Coronary artery (tissue), 2 donors: ENCODE results near the gene FGF16.

ENCODE experiments used
- DNase-seq: peaks from one replicate; pipeline ENCODE4 v3.0.0-alpha.2; 2017; ENCODE audit warnings: low spot score
- H3K27ac ChIP-seq, 2 donors: fragments of 200-600 bp; sonication (generic); one replicate each; pipeline ENCODE4 v1.5.1; 2016 to 2019
- H3K4me3 ChIP-seq: fragments of 200-600 bp; sonication (generic); 2 replicates; pipeline ENCODE4 v1.5.1; 2016; ENCODE audit warnings: mild to moderate bottlenecking, moderate library complexity
- CTCF ChIP-seq: fragments of 200-600 bp; sonication (generic); IDR thresholded peaks from one replicate; pipeline ENCODE4 v1.5.1; 2019; ENCODE audit warnings: antibody characterized with exemption

The FGF16 gene

GRCh38 chrX:77444075-77444474, 3.1 kb upstream of the FGF16 start:
- H3K27ac ChIP-seq, result no peak overlapping the region
- no peak for TF ChIP-seq CTCF
- H3K4me3 ChIP-seq, result no peak overlapping the region
- DNase-seq, result no peak

- no peak for DNase-seq
- Histone ChIP-seq H3K27ac (no peak overlapping the region), H3K4me3 (no peak overlapping the region)
- no peak for TF ChIP-seq CTCF
These were observed 2.6 kb upstream of the FGF16 start for GRCh38 chrX:77444545-77444944.

GRCh38 chrX:77446029-77446585, 1.1 kb upstream of the FGF16 start:
- Histone ChIP-seq H3K4me3 (peak overlapping the region; percentile 66), H3K27ac (no peak overlapping the region)
- no peak for DNase-seq
- no peak for TF ChIP-seq CTCF

- Histone ChIP-seq H3K27ac (peak overlapping the region in 1 of 2 donors; percentile 47), H3K4me3 (peak overlapping the region; percentile 66)
- no peak for DNase-seq
- no peak for TF ChIP-seq CTCF
These were observed 722 bp downstream of the FGF16 start for GRCh38 chrX:77447653-77448569.

- no peak for DNase-seq
- peak overlapping the region in 1 of 2 donors; percentile 57 for H3K27ac ChIP-seq
- TF ChIP-seq CTCF, result no peak
- H3K4me3 ChIP-seq, result no peak overlapping the region
These were observed 3.2 kb downstream of the FGF16 start for GRCh38 chrX:77450415-77450814.

GRCh38 chrX:77450996-77451395, 3.8 kb downstream of the FGF16 start:
- peak overlapping the region in 1 of 2 donors; percentile 57 for H3K27ac ChIP-seq
- TF ChIP-seq CTCF, result no peak
- no peak for DNase-seq

GRCh38 chrX:77453190-77453589, 6.0 kb downstream of the FGF16 start:
- DNase-seq, result no peak

More at GRCh38 chrX:77450996-77451395, 3.8 kb downstream of the FGF16 start:
- H3K4me3 ChIP-seq, result no peak overlapping the region

More at GRCh38 chrX:77453190-77453589, 6.0 kb downstream of the FGF16 start:
- H3K4me3 ChIP-seq, result no peak overlapping the region
- TF ChIP-seq CTCF, result no peak
- no peak overlapping the region for H3K27ac ChIP-seq
